Activated gamma-delta T cell (primary cell): ENCODE results near the gene FOXA2.
"Not testable (repeated sequence)": the region's sequence is repeated elsewhere in the genome, so short reads cannot be mapped to it uniquely, and the experiment has no call there.

Source experiments
- DNase-seq: peaks from one replicate; lab custom pipeline; 2025; lab: John Stamatoyannopoulos, UW

Gene FOXA2

DNA sequence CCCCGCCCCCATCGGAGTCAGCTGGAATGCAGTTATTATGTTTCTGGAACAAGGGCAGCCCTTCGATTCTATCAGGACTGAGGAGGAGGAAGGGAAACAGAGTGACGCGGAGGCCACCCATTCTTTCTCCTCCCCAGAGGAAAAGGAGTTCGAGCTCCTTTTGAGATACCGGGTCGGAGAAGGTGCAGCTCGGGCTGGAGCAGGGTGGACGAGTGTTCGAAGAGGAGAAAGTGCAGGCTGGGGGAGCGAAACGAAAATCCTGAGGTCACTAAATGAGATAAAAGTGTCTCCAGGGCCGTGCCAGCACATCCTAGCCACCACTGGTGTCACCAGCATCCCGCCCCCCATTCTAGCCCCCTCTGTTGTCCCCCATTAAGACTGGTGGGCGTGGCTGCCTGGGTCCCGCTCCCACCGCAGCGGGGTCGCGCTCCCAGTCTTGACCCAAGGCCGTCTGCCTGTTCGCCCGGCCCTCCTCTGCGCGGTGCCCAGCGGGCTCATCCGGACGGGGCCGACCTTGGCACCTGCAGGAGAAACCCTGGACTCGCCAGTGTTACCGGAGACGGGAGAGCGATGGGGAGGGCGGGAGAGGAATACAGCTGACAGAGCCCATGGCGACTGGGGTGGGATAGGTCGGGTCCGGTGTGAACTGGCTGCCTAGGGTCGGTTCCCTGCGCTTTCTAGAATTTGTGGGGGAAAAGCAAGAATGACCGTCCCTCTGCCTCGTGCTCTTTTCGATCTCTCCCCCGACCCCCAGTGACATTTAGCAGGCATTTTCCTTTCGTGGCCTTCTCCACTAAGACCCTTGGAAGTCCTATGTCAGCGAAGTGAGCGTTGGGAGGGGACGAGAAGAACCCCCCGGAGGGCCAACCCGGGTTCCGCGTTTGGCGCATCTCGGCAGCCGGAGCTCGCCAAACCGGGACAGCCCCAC is 16.2 kb downstream of the FOXA2 start:
- DNase-seq = no peak

DNA sequence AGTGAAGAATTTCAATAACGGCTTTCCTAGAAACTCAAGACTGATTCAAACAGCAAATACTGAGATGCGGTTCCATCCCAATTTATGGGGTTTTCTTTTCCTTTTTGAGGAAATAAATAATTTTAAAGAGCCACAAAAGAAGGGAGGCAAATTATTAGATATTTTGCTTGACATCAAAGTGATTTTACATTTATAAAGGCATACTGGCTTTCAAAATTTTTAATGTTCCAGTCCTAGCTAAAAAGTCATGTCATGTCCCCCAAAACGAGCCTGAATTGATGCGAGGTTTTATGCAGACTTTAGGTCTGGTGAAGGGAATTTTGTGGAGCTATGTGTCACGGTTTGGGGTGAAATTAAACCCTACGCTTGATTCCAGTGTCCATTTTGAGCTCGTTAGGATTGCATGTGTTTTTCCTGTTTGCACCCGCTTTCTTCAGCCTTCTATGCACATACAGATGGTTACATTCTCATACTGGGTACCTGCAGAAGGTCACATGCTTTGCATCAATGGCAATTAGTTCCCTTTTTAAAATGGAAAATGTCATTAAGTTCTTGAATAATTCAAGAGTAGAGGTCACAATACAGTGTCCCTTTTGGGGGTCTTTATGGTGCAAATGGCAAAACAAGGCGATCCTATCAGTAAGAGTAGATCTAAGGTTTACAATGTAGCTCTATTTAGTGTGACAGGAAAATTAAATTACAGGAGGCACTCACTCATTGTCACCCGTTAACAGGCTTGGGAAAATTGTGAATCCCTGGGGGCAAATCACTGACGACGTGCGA is 17.3 kb downstream of the FOXA2 start:
- DNase-seq = no peak

GRCh38 chr20:22563062-22563965 is 21.1 kb downstream of the FOXA2 start:
- no peak for DNase-seq

GRCh38 chr20:22562620-22563019 is 21.8 kb downstream of the FOXA2 start:
- DNase-seq = no peak

DNA sequence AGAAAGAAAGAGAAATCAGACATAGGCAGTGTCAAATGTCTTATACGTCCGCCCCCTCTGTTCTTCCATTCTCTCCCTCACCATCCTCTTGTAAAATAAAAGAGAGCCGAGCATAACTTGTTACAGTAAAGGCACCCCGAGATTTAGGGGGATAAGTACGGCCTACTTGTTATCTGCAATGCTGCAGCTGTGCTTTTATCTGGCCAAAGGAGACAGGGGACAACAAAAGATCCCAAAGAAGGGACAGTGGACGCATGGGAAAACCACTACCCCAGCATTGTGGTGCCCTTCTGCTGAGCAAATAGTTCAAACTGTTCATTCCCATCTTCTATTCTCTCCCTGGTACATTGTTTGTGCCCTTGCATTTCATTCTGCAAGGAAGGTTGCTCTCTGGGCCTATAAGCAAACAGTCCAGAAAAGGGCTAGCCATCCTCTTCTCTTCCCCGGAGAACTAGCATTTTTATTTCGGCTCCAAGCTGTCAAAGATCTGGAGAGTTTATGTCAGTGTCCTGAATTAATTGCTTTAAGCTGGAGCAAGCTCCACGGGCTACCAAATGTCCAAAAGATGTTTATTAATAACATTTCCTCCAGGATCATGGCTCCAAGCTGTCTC is 22.3 kb downstream of the FOXA2 start:
- DNase-seq = no peak

GRCh38 chr20:22560817-22561216 is 23.6 kb downstream of the FOXA2 start:
- DNase-seq = no peak

GRCh38 chr20:22559711-22560318 is 24.6 kb downstream of the FOXA2 start:
- no peak for DNase-seq

DNA sequence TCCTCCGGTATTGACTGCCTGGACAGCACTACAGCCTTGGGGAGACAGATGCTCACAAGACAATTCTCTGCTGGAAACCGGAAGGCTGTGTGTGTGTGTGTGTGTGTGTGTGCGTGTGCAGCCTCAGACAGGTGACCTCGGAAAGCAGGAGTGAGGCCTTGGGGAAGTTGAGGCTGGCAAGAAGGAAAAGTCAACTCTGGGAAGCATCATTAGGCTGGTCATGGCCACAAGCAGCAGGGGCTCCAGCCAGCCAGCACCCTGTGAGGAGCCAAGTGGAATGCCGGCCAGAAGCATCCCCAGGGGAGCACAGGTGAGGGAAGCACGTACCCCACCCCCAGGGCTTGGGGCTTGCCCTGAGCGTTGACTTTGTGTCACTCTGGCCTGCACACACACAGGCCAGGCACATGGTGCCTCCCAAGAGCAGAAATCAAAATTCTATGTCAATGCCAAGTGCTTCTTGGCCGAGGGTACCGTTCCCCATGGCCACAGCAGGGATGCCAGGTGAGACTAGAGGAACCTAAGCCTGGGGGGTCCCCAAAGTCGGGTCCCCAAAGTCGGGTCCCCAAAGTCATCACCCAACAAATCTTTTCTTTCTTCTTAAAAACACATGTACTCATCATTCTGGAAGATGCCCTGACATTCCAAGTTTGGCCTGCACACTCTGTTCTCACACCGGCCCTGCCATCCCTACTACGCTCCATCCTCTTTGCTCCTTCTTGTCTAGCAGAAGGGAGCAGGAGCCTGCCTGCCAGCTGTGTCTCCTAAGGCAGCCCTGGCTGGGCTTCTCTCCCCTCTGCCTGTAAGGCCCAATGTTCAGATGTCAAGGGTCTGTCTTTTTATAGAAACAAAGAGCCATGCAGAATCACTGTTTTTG is 26.7 kb downstream of the FOXA2 start:
- no peak for DNase-seq

GRCh38 chr20:22556565-22557056 is 27.8 kb downstream of the FOXA2 start:
- no peak for DNase-seq

DNA sequence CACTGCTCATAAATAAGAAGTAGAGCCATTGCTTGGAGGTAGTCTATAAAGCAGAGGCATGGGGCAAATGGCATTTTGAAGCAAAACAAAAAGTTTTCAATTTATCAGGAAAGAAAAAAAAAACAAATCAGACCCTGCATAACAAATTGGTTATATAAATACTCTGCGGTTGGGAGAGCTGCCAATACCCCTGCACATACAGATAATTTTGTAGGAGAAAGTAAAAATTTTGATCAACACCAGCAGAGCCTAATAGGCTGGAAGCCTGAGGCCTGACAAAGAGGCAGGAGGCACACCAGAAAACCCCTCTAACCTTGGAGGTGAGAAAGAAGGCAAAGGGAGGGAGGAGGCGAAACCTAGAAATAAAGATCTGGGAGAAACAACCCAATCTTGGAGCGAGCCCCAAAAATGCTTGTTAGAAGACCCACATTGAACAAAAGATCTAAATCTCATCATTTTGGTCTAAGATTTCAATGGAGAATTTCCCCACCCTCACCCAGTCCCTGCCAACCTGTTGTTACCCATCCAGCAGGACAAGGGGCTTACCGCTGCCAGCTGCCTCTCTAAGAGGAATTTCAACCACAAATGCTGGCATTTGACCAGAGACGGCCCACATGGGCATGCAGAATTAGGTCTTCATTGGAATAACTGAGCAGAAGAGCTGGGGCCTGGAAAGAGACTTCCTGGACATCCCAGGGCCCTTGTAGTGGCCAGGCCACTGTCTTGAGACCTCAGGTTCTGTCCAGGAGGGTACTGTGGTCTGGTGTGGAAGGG is 28.4 kb downstream of the FOXA2 start:
- no peak for DNase-seq

- no peak for DNase-seq
These were observed 30.0 kb downstream of the FOXA2 start for GRCh38 chr20:22554391-22554790.

DNA sequence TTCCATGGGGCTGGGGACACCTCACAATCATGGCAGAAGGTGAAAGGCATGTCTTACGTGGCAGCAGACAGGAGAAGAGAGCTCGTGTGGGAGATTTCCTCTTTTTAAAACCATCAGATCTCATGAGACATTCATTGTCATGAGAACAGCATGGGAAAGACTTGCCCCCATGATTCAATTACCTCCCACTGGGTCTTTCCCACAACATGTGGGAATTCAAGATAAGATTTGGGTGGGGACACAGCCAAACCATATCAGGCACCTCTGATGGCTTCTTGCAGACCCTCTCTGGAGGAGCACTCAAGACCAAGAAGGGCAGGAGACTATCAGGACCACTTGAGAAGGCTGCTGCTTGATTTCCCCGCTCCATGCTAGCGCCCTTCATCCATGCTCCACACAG is 33.9 kb downstream of the FOXA2 start:
- DNase-seq = not testable (repeated sequence)

DNA sequence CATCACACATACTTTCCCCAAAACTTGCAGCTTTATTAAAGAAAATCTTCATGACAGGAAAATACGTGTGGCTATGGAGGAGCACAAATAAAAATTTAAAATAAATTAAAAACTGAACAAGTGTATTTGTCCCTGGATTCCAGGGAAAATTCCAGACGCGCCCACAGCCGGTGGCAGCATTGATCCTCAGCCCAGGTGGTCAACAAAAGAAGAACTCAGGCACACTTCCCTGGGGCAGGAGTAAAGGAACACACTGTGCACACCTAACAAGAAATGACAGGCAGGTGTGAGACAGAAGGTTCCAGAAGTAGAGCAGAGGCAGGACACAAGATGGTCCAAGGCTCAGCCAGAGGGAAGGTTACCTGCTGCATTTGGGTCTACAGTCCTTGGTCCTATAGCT is 36.3 kb downstream of the FOXA2 start:
- DNase-seq = no peak

GRCh38 chr20:22546344-22546743 is 38.0 kb downstream of the FOXA2 start:
- no peak for DNase-seq

DNA sequence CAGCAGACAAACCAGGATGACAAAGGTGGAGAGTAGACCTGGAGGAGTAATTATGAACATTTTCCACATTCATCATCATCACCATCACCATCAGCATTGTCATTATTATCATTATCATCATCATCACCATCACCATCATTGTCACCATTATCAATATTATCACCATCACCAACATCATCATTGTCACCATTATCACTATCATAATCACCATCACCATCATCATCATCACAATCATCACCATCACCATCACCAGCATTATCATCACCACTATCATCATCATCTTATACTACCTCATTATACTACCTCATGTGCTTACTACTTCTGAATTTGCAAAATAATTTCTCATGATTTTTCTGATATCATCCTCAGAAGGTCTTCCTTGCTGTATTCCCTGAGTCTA is 39.3 kb downstream of the FOXA2 start:
- no peak for DNase-seq

GRCh38 chr20:22544462-22544861 is 39.9 kb downstream of the FOXA2 start:
- DNase-seq = no peak

DNA sequence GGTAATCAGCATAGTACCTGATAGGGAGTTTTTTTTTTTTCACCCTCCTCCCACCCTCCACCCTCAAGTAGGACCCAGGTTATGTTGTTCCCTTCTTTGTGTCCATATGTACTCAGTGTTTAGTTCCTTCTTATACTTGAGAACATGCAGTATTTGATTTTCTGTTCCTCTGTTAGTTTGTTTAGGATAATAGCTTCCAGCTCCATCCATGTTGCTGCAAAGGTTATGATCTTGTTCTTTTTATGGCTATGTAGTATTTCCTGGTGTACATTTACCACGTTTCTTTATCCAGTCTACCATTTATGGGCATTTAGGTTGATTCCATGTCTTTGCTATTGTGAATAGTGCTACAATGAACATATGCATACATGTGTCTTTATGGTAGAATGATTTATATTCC is 41.9 kb downstream of the FOXA2 start:
- no peak for DNase-seq

GRCh38 chr20:22540832-22541231 is 43.5 kb downstream of the FOXA2 start:
- DNase-seq = no peak
